Calu3 (cell line): ENCODE measurements around the gene BET1. TPM values are rescaled to one million over a fixed set of nuclear protein-coding genes. Genes with fewer than 3 reads are reported as not detected.

Source experiments
- Bru-seq: library from RNA; stranded (reverse); fragments of 400-500 nt; gene quantifications from one replicate; lab custom pipeline; 2021; lab: Mats Ljungman, UMichigan
- BruChase-seq, 2 experiments: library from RNA; stranded (reverse); fragments of 400-500 nt; gene quantifications; one replicate each; lab custom pipeline; 2021; lab: Mats Ljungman, UMichigan
- BruUV-seq: library from RNA; stranded (reverse); fragments of 400-500 nt; replicated peaks from 2 replicates; lab custom pipeline; 2021; lab: Mats Ljungman, UMichigan
- CTCF ChIA-PET: fragments of 300-600 bp; sonication (Branson Sonifier 250); formaldehyde crosslinking; loops from one replicate; lab custom pipeline; 2022; ENCODE audit warnings: antibody characterized with exemption; lab: Charles Lee
- DNase-seq: peaks from one replicate; pipeline ENCODE4 v3.0.0; 2022
- H3K27ac Mint-ChIP-seq: one replicate; pipeline ENCODE4 v1.8.0; 2022; ENCODE audit warnings: mixed read lengths; ENCODE audit not compliant: unreplicated experiment
- H3K27me3 Mint-ChIP-seq: one replicate; pipeline ENCODE4 v1.8.0; 2022; ENCODE audit warnings: mixed read lengths; ENCODE audit not compliant: unreplicated experiment
- H3K36me3 Mint-ChIP-seq: one replicate; pipeline ENCODE4 v1.8.0; 2022; ENCODE audit warnings: mild to moderate bottlenecking, moderate library complexity, mixed read lengths; ENCODE audit not compliant: insufficient read depth, unreplicated experiment
- H3K4me1 Mint-ChIP-seq: one replicate; pipeline ENCODE4 v1.8.0; 2022; ENCODE audit warnings: mild to moderate bottlenecking, low read depth, mixed read lengths; ENCODE audit not compliant: unreplicated experiment
- H3K4me3 Mint-ChIP-seq: one replicate; pipeline ENCODE4 v1.8.0; 2022; ENCODE audit warnings: mild to moderate bottlenecking, low read depth, moderate library complexity, mixed read lengths; ENCODE audit not compliant: unreplicated experiment
- H3K9me3 Mint-ChIP-seq: one replicate; pipeline ENCODE4 v1.8.0; 2022; ENCODE audit warnings: low read depth, mixed read lengths; ENCODE audit not compliant: unreplicated experiment
- CTCF ChIP-seq: fragments of 200-600 bp; IDR thresholded peaks from one replicate; pipeline ENCODE4 v1.8.0; 2022; ENCODE audit warnings: antibody characterized with exemption; ENCODE audit not compliant: unreplicated experiment
- intact Hi-C: fragments of 100-400 bp; cut with micrococcal nuclease; formaldehyde crosslinking; loops from one replicate; pipeline ENCODE4 v1.10.0; 2022; ENCODE audit not compliant: unreplicated experiment
- long read RNA-seq: library from polyadenylated mRNA; stranded (forward); transcript quantifications from one replicate; pipeline ENCODE4 v2.0.0, GENCODE V29; 2022
- total RNA-seq: library from RNA; stranded (reverse); gene quantifications from 2 replicates; pipeline ENCODE4 v1.2.3, GENCODE V29; 2022

Gene BET1
- total RNA-seq (18.7 and 21.4 TPM in 2 replicates), Bru-seq, nascent RNA (percentile 78 among the genes with signal in this experiment), BruChase-seq, experiment 1, labeled RNA remaining after a 6-hour chase (percentile 73 among the genes with signal in this experiment), BruChase-seq, experiment 2, labeled RNA remaining after a 2-hour chase (percentile 70 among the genes with signal in this experiment)
- long read RNA-seq, transcript BET1-201 (4 exons, 1,504 nt) = major isoform, 45 of 46 reads
- long read RNA-seq, partial matches to known transcripts = 0 of 46 reads
- long read RNA-seq, other reads (novel, unspliced or antisense) = 1 of 46 reads

DNA sequence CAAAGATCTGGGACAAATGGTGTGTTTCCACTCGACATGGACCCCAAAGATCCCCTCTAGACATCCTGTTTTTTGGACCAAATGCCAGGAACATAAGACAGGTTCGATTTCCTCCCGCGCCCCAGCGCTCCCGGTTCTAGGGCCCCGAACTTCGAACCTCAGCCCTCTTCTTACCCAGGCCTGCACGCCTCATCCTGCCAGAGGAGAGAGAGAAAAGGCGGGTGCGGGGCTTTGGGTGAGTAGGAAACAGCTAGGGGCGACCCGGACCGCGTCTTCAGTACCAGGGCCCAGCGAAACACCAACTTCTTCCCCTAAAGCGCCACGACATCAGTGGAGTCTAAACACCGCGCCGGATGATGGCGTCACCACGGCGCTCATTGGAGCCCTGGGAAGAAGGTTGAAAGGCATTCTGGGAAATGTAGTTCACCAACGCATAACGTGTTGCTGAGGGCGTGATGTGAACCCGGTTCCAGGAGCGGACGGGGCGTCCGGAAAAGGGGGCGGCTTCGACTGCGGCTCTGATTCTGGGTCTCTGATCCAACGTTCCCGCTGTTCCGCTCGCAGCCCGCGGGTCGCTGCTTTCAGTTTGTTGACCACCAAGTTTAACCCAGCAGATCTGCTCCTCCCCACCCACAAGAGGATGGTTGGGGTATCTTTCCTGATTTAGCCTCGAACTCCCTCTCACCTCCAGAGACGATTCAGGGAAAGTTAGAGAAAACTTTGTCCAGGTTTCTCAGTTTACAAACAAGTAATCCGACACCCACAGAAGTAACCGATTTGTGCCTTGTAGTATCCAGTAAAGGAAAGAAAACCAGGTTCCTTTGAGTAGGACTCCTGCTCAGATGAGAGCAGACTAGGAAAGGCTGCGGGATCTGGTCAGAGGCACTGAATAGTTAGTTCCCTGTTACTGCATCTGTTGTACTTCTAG lies at the start of gene BET1:
TSS of gene BET1 (minus strand) at position 332 of the 928 bp plus-strand sequence. CDS start at position 193, 139 bp downstream.
- intact Hi-C loops = no loop called here
- H3K9me3 Mint-ChIP-seq = no peaks in the 10 kb centered on the region
- H3K27me3 Mint-ChIP-seq = no peaks in the 10 kb centered on the region
- peaks cover 15% of the 10 kb centered on the region for H3K36me3 Mint-ChIP-seq
- peak; percentile 82 for DNase-seq
- TF ChIP-seq CTCF = no peak
- no TSS peak for BruUV-seq
- peak within 1 kb of the TSS; percentile 97 for H3K4me3 Mint-ChIP-seq
- peak within 1 kb of the TSS; percentile 99 for H3K27ac Mint-ChIP-seq
- CTCF ChIA-PET = no interaction called here
- H3K4me1 Mint-ChIP-seq = peaks cover 27% of the 10 kb centered on the region

DNA sequence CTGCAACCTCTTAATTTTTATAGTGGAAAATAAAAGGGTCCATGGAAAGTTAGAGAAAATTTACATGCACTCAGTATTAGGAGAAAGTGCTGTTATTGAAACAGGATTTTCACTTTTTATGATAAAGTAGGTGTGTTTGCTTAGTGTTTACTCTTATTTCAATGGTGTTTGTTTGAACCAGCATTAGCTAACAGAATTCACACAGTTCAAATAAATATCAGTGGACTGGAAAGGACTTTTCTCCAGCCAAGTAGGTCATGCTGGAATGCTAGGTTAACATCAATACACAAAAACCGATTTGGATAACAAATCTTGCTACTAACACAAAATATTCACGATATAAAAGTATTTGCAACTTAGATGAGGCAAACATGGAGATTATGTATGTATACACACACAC lies 49.4 kb upstream of the BET1 start:
- H3K4me3 Mint-ChIP-seq = no peak overlapping the region
- CTCF ChIA-PET = no interaction called here
- intact Hi-C loops = no loop called here
- no peaks in the 10 kb centered on the region for H3K9me3 Mint-ChIP-seq
- no peaks in the 10 kb centered on the region for H3K4me1 Mint-ChIP-seq
- DNase-seq = no peak
- H3K36me3 Mint-ChIP-seq = no peaks in the 10 kb centered on the region
- no peak overlapping the region for H3K27ac Mint-ChIP-seq
- no TSS peak for BruUV-seq
- no peaks in the 10 kb centered on the region for H3K27me3 Mint-ChIP-seq
- TF ChIP-seq CTCF = no peak

DNA sequence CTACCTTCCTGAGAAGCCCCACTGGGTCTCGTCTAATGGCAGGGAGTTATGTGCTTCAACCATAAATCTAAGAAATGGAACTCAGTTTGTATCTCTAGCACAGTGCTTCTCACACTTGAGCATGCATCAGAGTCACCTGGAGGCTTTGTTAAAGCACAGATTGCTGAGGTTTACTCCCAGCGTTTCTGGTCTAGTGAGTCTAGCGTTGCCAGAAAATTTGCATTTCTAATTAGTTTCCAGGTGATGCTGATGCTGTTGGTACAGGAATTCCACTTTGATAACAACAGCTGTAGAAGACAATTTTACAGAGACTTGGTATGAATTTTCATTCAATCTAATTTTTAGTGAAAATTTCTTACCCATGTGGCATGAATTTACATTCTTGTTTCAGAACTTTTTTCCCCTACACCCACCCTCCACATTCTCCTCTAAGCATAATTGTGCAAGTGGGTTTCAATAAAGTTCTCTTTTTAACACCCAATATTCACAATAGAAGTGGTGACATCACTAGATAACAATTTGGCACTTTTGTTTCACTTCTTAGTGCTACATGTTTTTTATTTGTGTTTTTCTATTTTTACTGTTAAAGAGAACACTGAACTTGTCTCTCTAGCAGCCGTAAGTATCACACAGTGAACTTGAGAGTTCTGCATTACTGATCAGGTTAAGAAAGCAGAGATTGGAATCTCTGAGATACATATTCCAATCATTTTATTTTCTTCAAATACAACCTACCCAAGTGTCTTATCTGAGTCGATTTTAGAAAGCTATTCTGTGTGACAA lies 48.4 kb upstream of the BET1 start:
- H3K9me3 Mint-ChIP-seq = no peaks in the 10 kb centered on the region
- H3K4me1 Mint-ChIP-seq = no peaks in the 10 kb centered on the region
- no peak for DNase-seq
- H3K4me3 Mint-ChIP-seq = no peak overlapping the region
- TF ChIP-seq CTCF = no peak
- intact Hi-C loops = no loop called here
- no peak overlapping the region for H3K27ac Mint-ChIP-seq
- CTCF ChIA-PET = no interaction called here
- H3K27me3 Mint-ChIP-seq = no peaks in the 10 kb centered on the region
- H3K36me3 Mint-ChIP-seq = no peaks in the 10 kb centered on the region
- no TSS peak for BruUV-seq

- H3K36me3 Mint-ChIP-seq = no peaks in the 10 kb centered on the region
- no peak overlapping the region for H3K4me3 Mint-ChIP-seq
- DNase-seq = no peak
- H3K27ac Mint-ChIP-seq = no peak overlapping the region
- no peaks in the 10 kb centered on the region for H3K27me3 Mint-ChIP-seq
- intact Hi-C loops = no loop called here
- no peaks in the 10 kb centered on the region for H3K9me3 Mint-ChIP-seq
- no peaks in the 10 kb centered on the region for H3K4me1 Mint-ChIP-seq
- no peak for TF ChIP-seq CTCF
- BruUV-seq = no TSS peak
- CTCF ChIA-PET = no interaction called here
Measured at GRCh38 chr7:94050046-94050445, 45.9 kb upstream of the BET1 start.
